Right ventricle myocardium inferior (tissue), 1 donor: ENCODE results near the gene BCORL1. TPM values are rescaled to one million over a fixed set of nuclear protein-coding genes. Genes with fewer than 3 reads are reported as not detected.

Source experiments
- ATAC-seq: fragments of 200-7000 bp; cut with Tn5 transposase; one replicate; pipeline ENCODE4 v1.9.1; 2020; ENCODE audit warnings: mild to moderate bottlenecking, moderate library complexity
- DNase-seq: peaks from one replicate; pipeline ENCODE4 v3.0.0; 2021; ENCODE audit errors: missing footprints
- intact Hi-C: fragments of 100-400 bp; cut with DNase I; formaldehyde crosslinking; loops from one replicate; pipeline ENCODE4 v1.11.0; 2022
- total RNA-seq: library from RNA; stranded (reverse); fragmentation: NEBNext Ultra II Directional; extraction: Animal tissue kit (Norgen Biotek cat#: 25700); gene quantifications from one replicate; pipeline ENCODE4 v1.2.1, GENCODE V29; 2021
- donor health status: DM: no; HTN: yes; CAD: no; lungs with severe emphysema.

BCORL1 gene
- total RNA-seq, 1 donor from 2014 or later, result 11.3 TPM

- DNase-seq, result peak; percentile 75
- intact Hi-C loops, result loop anchor here (2.0 kb wide), 1 partner anchor 38 kb away; no protein-coding TSS in a partner anchor
- peak; percentile 81 for ATAC-seq
Measured at GRCh38 chrX:130082244-130083106, 100.0 kb downstream of the BCORL1 start.

- no peak for ATAC-seq
- DNase-seq, result no peak
- intact Hi-C loops, result loop anchor here (2.0 kb wide), 1 partner anchor 38 kb away; no protein-coding TSS in a partner anchor
Measured at GRCh38 chrX:130083107-130083490, 100.7 kb downstream of the BCORL1 start.

GRCh38 chrX:130083656-130084382 is 101.4 kb downstream of the BCORL1 start:
- ATAC-seq (no peak), DNase-seq (no peak)
- intact Hi-C loops, result loop anchor here (2.0 kb wide), 1 partner anchor 37 kb away; no protein-coding TSS in a partner anchor

- intact Hi-C loops, result no loop called here
- DNase-seq, result no peak
- ATAC-seq, result no peak
Measured at GRCh38 chrX:130084631-130085237, 102.3 kb downstream of the BCORL1 start.

GRCh38 chrX:130085551-130086446 is 103.4 kb downstream of the BCORL1 start:
- no peak for ATAC-seq
- no peak for DNase-seq
- intact Hi-C loops, result no loop called here

- no peak for DNase-seq
- intact Hi-C loops, result no loop called here
Measured at GRCh38 chrX:130086447-130087206, 104.2 kb downstream of the BCORL1 start.

GRCh38 chrX:130090364-130090763 is 107.9 kb downstream of the BCORL1 start:
- ATAC-seq (no peak), DNase-seq (no peak)
- intact Hi-C loops, result no loop called here

More at GRCh38 chrX:130086447-130087206, 104.2 kb downstream of the BCORL1 start:
- ATAC-seq, result no peak

GRCh38 chrX:130091980-130092522 is 109.6 kb downstream of the BCORL1 start:
- intact Hi-C loops, result no loop called here
- peak; percentile 84 for DNase-seq

GRCh38 chrX:130093271-130093670 is 110.8 kb downstream of the BCORL1 start:
- intact Hi-C loops, result no loop called here
- DNase-seq (no peak), ATAC-seq (no peak)

More at GRCh38 chrX:130091980-130092522, 109.6 kb downstream of the BCORL1 start:
- ATAC-seq, result peak; percentile 48

- intact Hi-C loops, result no loop called here
- no peak for ATAC-seq
- no peak for DNase-seq
Measured at GRCh38 chrX:130094696-130095095, 112.3 kb downstream of the BCORL1 start.

- ATAC-seq, result no peak
- no peak for DNase-seq
- intact Hi-C loops, result no loop called here
Measured at GRCh38 chrX:130095249-130096030, 113.0 kb downstream of the BCORL1 start.

GRCh38 chrX:130097507-130098209 is 115.2 kb downstream of the BCORL1 start:
- intact Hi-C loops, result no loop called here
- ATAC-seq (no peak), DNase-seq (no peak)

GRCh38 chrX:130098210-130098552 is 115.7 kb downstream of the BCORL1 start:
- DNase-seq, result no peak
- intact Hi-C loops, result no loop called here
- no peak for ATAC-seq

- intact Hi-C loops, result no loop called here
- peak; percentile 76 for DNase-seq
- ATAC-seq, result peak; percentile 98
Measured at GRCh38 chrX:130100180-130100579, 117.7 kb downstream of the BCORL1 start.

GRCh38 chrX:130103605-130104004 is 121.2 kb downstream of the BCORL1 start:
- no peak for DNase-seq
- intact Hi-C loops, result no loop called here
- no peak for ATAC-seq

GRCh38 chrX:130105244-130105643 is 122.8 kb downstream of the BCORL1 start:
- no peak for ATAC-seq
- no peak for DNase-seq
- intact Hi-C loops, result no loop called here
